Activated CD8-positive, alpha-beta memory T cell treated with anti-CD3 and anti-CD28 coated beads for 36 hours (primary cell): ENCODE results near the gene CST4. TPM values are rescaled to one million over a fixed set of nuclear protein-coding genes. Genes with fewer than 3 reads are reported as not detected.
"Not testable (repeated sequence)": the region's sequence is repeated elsewhere in the genome, so short reads cannot be mapped to it uniquely, and the experiment has no call there.

ENCODE experiments used
- CTCF ChIA-PET: fragments of 350-600 bp; sonication (Branson Sonifier 250); formaldehyde crosslinking; loops from one replicate; lab custom pipeline; 2021; ENCODE audit warnings: antibody characterized with exemption; lab: Charles Lee
- POLR2A ChIA-PET: fragments of 350-600 bp; sonication (Branson Sonifier 250); formaldehyde crosslinking; loops from one replicate; lab custom pipeline; 2021; ENCODE audit warnings: antibody characterized with exemption; lab: Charles Lee
- total RNA-seq, 2 experiments: library from RNA; stranded (reverse); gene quantifications; one replicate each; pipeline ENCODE4 v1.2.3, GENCODE V29; 2021

The CST4 gene
- total RNA-seq, 2 experiments from 2014 or later, result not detected

GRCh38 chr20:23664954-23665353 is 23.9 kb downstream of the CST4 start:
- POLR2A ChIA-PET, result no interaction called here

GRCh38 chr20:23664046-23664445 is 24.8 kb downstream of the CST4 start:
- CTCF ChIA-PET, POLR2A ChIA-PET: not testable (repeated sequence)

More at GRCh38 chr20:23664954-23665353, 23.9 kb downstream of the CST4 start:
- CTCF ChIA-PET, result no interaction called here

- POLR2A ChIA-PET, result no interaction called here
- CTCF ChIA-PET, result no interaction called here
Measured at GRCh38 chr20:23663180-23663579, 25.7 kb downstream of the CST4 start.

GRCh38 chr20:23662276-23662870 is 26.5 kb downstream of the CST4 start:
- CTCF ChIA-PET, result no interaction called here
- POLR2A ChIA-PET, result no interaction called here

- ChIA-PET CTCF (no interaction called here), POLR2A (no interaction called here)
Measured at GRCh38 chr20:23661002-23661429, 27.8 kb downstream of the CST4 start.

- ChIA-PET POLR2A (no interaction called here), CTCF (no interaction called here)
Measured at GRCh38 chr20:23659989-23660837, 28.6 kb downstream of the CST4 start.

- POLR2A ChIA-PET, CTCF ChIA-PET: not testable (repeated sequence)
Measured at GRCh38 chr20:23659610-23659988, 29.2 kb downstream of the CST4 start.

- CTCF ChIA-PET, result no interaction called here
- POLR2A ChIA-PET, result no interaction called here
Measured at GRCh38 chr20:23658989-23659609, 29.7 kb downstream of the CST4 start.

- POLR2A ChIA-PET, result no interaction called here
- CTCF ChIA-PET, result no interaction called here
Measured at GRCh38 chr20:23658336-23658735, 30.5 kb downstream of the CST4 start.

- ChIA-PET CTCF (no interaction called here), POLR2A (no interaction called here)
Measured at GRCh38 chr20:23657202-23657601, 31.6 kb downstream of the CST4 start.

- POLR2A ChIA-PET, result no interaction called here
- CTCF ChIA-PET, result no interaction called here
Measured at GRCh38 chr20:23656372-23656771, 32.5 kb downstream of the CST4 start.

GRCh38 chr20:23655491-23656211 is 33.2 kb downstream of the CST4 start:
- POLR2A ChIA-PET, result no interaction called here
- CTCF ChIA-PET, result no interaction called here

- POLR2A ChIA-PET, result no interaction called here
- CTCF ChIA-PET, result no interaction called here
Measured at GRCh38 chr20:23654717-23655116, 34.1 kb downstream of the CST4 start.

GRCh38 chr20:23654000-23654399 is 34.8 kb downstream of the CST4 start:
- ChIA-PET POLR2A (no interaction called here), CTCF (no interaction called here)

GRCh38 chr20:23653400-23653938 is 35.4 kb downstream of the CST4 start:
- POLR2A ChIA-PET, result no interaction called here
- CTCF ChIA-PET, result no interaction called here

GRCh38 chr20:23652926-23653325 is 35.9 kb downstream of the CST4 start:
- ChIA-PET POLR2A (no interaction called here), CTCF (no interaction called here)

- ChIA-PET POLR2A (no interaction called here), CTCF (no interaction called here)
Measured at GRCh38 chr20:23652371-23652770, 36.5 kb downstream of the CST4 start.

GRCh38 chr20:23651117-23651516 is 37.7 kb downstream of the CST4 start:
- POLR2A ChIA-PET, result no interaction called here

GRCh38 chr20:23649830-23650417 is 38.9 kb downstream of the CST4 start:
- ChIA-PET POLR2A (no interaction called here), CTCF (no interaction called here)

More at GRCh38 chr20:23651117-23651516, 37.7 kb downstream of the CST4 start:
- CTCF ChIA-PET, result no interaction called here
